Measurements from ENCODE around the gene SMYD3. TPM values are rescaled to one million over a fixed set of nuclear protein-coding genes. Genes with fewer than 3 reads are reported as not detected.

The SMYD3 gene
- total RNA-seq, 2 donors from 2014 or later: 8.8 to 19.0 TPM

DNA sequence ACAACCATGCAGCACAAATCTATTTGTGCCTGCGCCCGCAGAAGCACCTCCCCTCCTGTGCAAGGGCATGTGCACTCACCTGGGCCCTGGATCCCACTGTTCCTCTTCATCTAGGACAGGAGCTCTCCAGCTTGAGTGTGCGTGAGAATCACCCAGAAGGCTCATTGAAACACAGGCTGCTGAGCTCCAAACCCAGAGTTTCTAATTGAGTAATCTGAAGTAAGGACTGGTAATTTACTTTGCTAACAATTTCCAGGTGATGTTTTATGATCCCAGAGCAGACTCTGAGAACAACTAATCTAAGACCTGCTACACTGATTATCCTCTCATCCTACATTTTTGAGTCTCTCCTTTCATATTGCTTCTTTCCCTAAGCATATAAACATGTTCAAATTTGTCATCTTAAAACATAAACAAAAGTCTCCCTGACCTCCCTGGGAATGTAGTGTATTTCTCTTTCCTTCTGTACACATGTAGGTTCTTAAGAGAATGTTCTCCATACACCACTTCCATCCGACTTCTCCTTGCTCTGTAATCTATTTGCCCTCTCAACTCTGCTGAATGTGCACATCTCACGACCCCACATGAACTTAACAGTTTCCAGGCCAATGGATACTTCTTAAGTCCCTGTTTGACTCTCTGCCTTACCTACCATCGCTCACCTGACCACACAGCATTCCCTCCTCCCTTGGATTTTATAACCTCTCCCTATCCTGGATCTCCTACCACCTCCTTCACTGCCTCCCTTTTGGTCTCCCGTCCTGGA, 522.5 kb downstream of the SMYD3 start:
- Histone ChIP-seq H3K36me3 (no peaks in the 10 kb centered on the region), H3K9me3 (no peaks in the 10 kb centered on the region), H3K27me3 (replicated peaks; ENCODE audit: insufficient read depth) (no peaks in the 10 kb centered on the region), H3K27ac (no peak overlapping the region), H3K4me1 (ENCODE audit: control insufficient read depth in 1 of 2, low read depth in 2 of 2) (no peaks in the 10 kb centered on the region), H3K4me3 (no peak overlapping the region)
- TF ChIP-seq, protein P1, sequence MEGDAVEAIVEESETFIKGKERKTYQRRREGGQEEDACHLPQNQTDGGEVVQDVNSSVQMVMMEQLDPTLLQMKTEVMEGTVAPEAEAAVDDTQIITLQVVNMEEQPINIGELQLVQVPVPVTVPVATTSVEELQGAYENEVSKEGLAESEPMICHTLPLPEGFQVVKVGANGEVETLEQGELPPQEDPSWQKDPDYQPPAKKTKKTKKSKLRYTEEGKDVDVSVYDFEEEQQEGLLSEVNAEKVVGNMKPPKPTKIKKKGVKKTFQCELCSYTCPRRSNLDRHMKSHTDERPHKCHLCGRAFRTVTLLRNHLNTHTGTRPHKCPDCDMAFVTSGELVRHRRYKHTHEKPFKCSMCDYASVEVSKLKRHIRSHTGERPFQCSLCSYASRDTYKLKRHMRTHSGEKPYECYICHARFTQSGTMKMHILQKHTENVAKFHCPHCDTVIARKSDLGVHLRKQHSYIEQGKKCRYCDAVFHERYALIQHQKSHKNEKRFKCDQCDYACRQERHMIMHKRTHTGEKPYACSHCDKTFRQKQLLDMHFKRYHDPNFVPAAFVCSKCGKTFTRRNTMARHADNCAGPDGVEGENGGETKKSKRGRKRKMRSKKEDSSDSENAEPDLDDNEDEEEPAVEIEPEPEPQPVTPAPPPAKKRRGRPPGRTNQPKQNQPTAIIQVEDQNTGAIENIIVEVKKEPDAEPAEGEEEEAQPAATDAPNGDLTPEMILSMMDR (IDR thresholded peaks at IDR 0.05): no peak
- DNase-seq (ENCODE audit: low spot score) (no peak), ATAC-seq (ENCODE audit: insufficient number of reproducible peaks, low FRiP score, low read depth) (no peak)

DNA sequence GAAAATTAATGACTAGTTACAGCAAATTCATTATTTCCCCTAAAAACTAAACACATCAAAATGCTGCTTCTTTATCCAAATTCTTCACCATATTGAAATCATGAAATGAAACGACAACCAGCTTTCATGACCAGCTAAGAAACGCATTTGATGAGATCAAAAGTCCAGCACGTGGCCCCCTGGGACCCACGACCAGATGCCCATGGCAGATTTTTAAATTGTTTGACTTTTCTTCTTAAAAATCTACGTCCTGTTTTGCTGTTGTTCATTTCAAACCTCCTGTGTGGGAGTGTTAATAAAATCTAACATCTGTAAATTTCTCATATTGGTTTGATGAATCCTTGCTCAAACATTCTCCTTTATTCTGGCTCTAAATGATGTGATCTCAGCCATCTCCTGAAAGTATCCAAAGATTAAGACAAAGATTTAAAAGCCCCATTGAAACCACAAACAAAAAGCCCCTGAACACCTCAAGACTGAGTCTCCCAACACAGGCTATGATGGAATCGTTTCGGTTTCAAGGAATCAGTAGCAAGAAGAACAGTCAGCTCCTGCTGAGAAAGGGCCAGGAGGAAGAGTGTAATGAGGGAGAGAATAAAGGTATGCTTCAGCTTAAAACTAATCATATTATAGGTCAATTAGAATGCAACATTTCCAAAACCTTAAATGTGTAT, 523.6 kb downstream of the SMYD3 start:
- H3K27ac ChIP-seq: no peak overlapping the region
- H3K27me3 ChIP-seq (replicated peaks; ENCODE audit: insufficient read depth): no peaks in the 10 kb centered on the region
- no peaks in the 10 kb centered on the region for H3K4me1 ChIP-seq (ENCODE audit: control insufficient read depth in 1 of 2, low read depth in 2 of 2)
- H3K36me3 ChIP-seq: no peaks in the 10 kb centered on the region
- ATAC-seq (ENCODE audit: insufficient number of reproducible peaks, low FRiP score, low read depth): no peak
- no peak for DNase-seq (ENCODE audit: low spot score)
- TF ChIP-seq, protein P1 (IDR thresholded peaks at IDR 0.05): no peak
- H3K4me3 ChIP-seq: no peak overlapping the region
- H3K9me3 ChIP-seq: no peaks in the 10 kb centered on the region

DNA sequence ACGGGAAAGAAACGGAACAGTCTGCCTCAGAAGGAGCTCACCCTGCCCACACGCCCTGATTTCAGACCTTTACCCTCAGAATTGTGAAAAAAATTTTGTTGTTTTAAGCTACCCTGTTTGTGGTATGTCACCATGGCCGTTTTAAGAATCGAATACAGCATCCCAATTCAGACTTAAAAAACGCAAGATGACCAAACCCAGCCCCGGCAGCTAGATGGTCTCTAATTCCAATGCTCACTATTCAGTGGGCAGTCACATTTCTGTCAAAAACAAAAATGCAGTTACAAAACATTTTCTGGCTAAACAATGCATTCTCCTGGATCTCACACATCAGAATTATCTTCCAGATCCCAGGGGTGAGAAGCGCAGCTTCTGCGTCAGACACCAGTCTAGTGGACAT, 527.5 kb downstream of the SMYD3 start:
- TF ChIP-seq, protein P1 (IDR thresholded peaks at IDR 0.05): no peak
- no peaks in the 10 kb centered on the region for H3K36me3 ChIP-seq
- no peaks in the 10 kb centered on the region for H3K4me1 ChIP-seq (ENCODE audit: control insufficient read depth in 1 of 2, low read depth in 2 of 2)
- ATAC-seq (ENCODE audit: insufficient number of reproducible peaks, low FRiP score, low read depth) (no peak), DNase-seq (ENCODE audit: low spot score) (no peak)
- no peaks in the 10 kb centered on the region for H3K9me3 ChIP-seq
- no peaks in the 10 kb centered on the region for H3K27me3 ChIP-seq (replicated peaks; ENCODE audit: insufficient read depth)
- H3K4me3 ChIP-seq: no peak overlapping the region
- no peak overlapping the region for H3K27ac ChIP-seq

DNA sequence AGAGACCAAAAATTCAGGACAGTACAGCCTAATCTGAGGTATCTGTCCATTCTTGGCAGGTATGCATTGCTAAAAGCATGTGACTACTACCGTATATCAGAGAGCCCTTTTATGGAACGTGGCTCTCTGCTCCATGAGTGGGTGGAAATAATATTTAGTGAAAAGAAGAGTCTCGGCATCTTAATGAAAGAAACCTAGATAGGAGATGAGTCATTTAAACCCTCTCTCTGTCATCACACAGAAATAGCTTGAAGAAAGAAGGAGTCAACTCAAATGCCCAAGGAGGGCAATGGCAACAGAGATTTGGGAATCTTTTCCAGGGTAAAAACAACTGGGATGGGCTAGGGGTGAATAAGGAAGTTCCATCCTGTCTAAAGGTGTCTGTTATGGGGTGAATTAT, 528.2 kb downstream of the SMYD3 start:
- DNase-seq (ENCODE audit: low spot score) (no peak), ATAC-seq (ENCODE audit: insufficient number of reproducible peaks, low FRiP score, low read depth) (no peak)
- no peaks in the 10 kb centered on the region for H3K27me3 ChIP-seq (replicated peaks; ENCODE audit: insufficient read depth)
- H3K27ac ChIP-seq: no peak overlapping the region
- no peaks in the 10 kb centered on the region for H3K9me3 ChIP-seq
- H3K4me1 ChIP-seq (ENCODE audit: control insufficient read depth in 1 of 2, low read depth in 2 of 2): no peaks in the 10 kb centered on the region
- TF ChIP-seq, protein P1 (IDR thresholded peaks at IDR 0.05): no peak
- no peak overlapping the region for H3K4me3 ChIP-seq
- no peaks in the 10 kb centered on the region for H3K36me3 ChIP-seq

DNA sequence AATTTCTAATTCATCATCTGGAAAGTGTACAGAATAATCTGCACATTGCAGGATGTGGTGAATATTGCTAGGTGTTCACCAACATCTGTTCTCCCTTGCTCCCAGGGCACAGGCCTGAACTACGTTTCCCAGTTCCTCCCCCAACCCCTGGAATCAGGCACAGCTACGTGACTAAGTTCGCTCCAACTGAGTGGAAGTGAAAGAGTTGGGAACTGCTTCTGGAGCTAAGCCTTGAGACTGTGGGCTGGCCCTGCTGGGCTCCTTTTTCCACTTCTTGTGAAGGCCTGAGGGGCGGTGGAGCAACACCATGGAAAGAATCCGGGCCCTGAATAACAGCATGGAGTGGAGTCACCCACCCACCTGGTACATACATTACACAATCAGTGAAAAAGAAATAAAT, 534.6 kb downstream of the SMYD3 start:
- Histone ChIP-seq H3K27ac (no peak overlapping the region), H3K4me1 (ENCODE audit: control insufficient read depth in 1 of 2, low read depth in 2 of 2) (no peaks in the 10 kb centered on the region), H3K36me3 (no peaks in the 10 kb centered on the region), H3K4me3 (no peak overlapping the region), H3K9me3 (no peaks in the 10 kb centered on the region), H3K27me3 (replicated peaks; ENCODE audit: insufficient read depth) (no peaks in the 10 kb centered on the region)
- DNase-seq (ENCODE audit: low spot score) (no peak), ATAC-seq (ENCODE audit: insufficient number of reproducible peaks, low FRiP score, low read depth) (no peak)
- TF ChIP-seq, protein P1 (IDR thresholded peaks at IDR 0.05): no peak
